GM11168 (cell line): ENCODE measurements around the gene SPAG16.

Experiments used
- in situ Hi-C: fragments of 300-500 bp; cut with MboI; formaldehyde crosslinking; loops from one replicate; pipeline ENCODE4 v1.12.0; 2022; ENCODE audit warnings: low sequenced_read_pairs; ENCODE audit not compliant: unreplicated experiment

The SPAG16 gene

DNA sequence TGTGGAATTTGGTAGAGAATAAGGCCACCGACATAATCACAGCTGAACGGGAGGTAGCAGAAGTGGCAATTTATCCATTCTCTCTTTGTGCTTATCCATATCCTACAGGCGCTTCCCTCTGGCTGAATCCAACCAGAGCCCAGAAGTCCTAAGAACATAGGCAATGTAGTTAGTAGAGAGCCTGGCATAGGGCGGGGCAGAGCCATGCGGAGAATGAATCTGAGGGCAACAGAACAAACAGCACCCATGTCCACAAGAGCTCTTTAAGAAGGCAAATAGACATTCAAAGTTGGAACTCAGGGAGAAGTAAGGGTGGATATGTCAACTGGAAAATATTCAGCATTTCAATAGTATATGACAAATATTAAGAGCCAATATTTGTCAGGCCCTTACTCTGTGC lies 820.7 kb downstream of the SPAG16 start:
- in situ Hi-C loops: no loop called here

GRCh38 chr2:214107726-214108125 lies 823.5 kb downstream of the SPAG16 start:
- in situ Hi-C loops: no loop called here

DNA sequence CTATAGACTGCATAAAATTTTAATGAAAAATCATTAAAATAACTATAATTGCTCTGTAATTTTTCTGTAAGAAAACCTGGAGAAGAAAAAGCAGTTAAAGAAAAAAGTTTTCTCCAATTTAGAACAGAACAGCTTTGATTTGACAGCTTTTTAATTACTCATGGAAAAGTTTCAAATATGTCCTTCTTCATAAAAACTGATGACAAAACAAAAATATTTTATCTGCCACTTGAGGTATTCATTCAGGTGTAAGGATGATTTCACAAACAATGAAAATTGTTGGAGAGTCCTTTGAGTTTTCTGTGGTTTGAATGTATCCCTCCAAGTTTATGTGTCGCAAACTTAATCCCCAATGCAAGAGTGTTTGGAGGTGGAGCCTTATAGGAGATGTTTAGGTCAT lies 824.3 kb downstream of the SPAG16 start:
- in situ Hi-C loops: no loop called here

GRCh38 chr2:214117054-214117453 lies 832.8 kb downstream of the SPAG16 start:
- in situ Hi-C loops: no loop called here

DNA sequence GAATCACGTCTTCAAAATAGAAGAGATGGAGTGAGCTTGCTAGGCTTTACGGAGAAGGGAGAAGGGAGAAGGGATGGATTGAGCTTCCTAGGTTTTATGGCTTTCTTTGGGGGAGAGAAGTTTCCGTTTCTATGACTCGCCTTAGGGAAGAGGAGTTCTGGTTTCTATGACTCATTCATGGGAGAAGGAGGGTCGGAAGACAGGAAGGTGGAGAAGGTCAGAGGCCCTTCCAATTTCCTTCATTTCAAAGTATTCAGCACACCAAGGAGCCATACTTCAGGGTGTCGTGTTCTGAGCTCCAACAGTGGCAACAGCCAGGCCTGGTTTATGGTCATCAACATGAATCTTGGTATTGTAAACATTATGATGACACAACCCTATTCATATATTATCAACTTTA lies 841.9 kb downstream of the SPAG16 start:
- in situ Hi-C loops: no loop called here

DNA sequence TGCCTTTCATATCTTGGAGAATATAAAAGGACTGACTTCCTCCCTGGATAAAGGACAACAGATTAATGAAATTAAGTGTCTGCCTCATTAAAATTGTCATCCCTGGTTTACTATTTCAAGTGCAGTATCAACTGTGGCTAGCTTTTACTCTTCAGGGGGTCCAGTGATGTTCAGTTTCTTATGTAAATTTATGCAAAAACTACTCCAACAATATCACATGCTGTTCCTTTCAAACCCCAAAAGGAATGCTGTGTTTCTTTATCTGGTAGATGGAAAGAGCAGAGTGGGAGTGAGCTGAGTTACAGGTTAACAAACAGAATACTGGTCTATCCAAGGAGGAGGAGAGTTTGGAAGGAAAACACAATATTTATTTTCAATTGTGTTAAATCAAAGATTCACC lies 842.9 kb downstream of the SPAG16 start:
- in situ Hi-C loops: no loop called here

DNA sequence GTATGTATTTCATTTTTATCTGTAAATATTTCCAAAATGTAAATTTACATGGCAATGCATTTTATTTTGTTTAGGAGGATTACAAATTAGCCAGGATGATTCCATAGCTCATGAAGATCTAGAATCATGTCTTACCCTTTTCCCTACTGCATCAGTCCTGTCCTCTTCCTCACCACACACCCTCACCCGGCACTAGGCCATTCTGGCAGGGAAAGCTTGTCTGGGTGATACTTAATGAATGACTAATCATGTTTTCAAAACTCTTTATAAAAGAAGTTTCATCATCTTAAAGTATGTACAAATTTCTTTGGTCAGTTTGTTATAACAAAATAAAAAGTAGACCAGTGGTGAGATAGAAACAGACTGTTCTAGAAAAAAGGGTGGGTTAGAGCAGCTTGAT lies 843.3 kb downstream of the SPAG16 start:
- in situ Hi-C loops: no loop called here

GRCh38 chr2:214128040-214128439 lies 843.8 kb downstream of the SPAG16 start:
- in situ Hi-C loops: no loop called here

GRCh38 chr2:214130114-214130513 lies 845.9 kb downstream of the SPAG16 start:
- in situ Hi-C loops: no loop called here

- in situ Hi-C loops: no loop called here
Observed at GRCh38 chr2:214135966-214136365, 851.7 kb downstream of the SPAG16 start.

- in situ Hi-C loops: no loop called here
Observed at GRCh38 chr2:214138779-214139178, 854.5 kb downstream of the SPAG16 start.

- in situ Hi-C loops: no loop called here
Observed at GRCh38 chr2:214139630-214140284, 855.5 kb downstream of the SPAG16 start.

DNA sequence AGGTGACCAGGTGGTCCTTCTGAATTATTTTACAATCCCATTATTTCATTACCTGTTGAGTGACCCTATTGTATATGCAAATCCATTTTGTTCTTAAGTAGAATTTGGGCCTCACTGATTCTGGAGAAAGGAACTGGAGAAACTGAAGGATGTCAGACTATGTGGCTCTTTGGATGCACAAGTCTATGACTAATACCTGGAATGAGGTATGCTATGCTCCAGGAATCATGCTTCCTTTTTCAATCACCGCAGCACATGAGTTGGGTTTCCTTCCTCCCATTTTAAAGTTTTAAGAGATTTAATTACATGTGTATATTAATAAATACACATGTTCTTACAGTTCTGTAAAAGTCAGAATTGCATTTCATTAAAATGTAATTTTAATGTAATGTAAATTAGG lies 872.7 kb downstream of the SPAG16 start:
- in situ Hi-C loops: no loop called here

DNA sequence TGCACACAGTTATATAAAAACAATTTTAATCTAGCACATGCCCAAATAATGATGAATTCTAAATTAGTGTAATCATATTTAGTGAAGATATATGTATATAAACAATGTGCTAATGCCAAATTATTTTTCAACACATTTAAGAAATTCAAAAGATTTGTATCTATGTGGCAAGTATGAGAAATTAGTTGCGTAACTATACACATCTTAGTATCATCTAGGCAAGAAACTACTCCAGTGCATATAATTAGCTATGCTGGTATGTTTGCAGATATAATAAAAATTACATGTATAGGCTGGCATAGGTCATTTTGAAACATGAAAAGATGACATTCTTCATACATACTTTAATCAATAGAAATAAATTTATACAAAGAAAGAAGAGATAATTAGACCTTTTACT lies 874.6 kb downstream of the SPAG16 start:
- in situ Hi-C loops: no loop called here

DNA sequence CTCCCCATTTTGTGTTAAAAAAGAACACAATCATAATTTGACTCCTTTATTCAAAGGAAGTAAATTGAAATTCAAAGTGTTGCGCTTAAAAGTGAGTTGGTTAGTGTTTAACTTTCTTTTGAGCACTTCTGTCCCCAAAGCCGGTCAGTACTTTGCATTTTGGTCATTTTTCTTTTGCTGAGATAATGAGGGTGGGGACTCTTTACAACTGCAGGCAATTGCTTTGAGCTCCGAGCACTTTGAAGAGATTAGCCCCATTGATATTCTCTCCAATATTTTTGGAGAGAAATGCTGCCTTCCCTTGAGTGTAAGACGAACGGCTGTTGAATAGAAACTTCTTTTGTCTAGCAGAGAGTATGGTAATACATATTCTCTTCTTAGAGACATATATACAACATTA lies 885.0 kb downstream of the SPAG16 start:
- in situ Hi-C loops: no loop called here

GRCh38 chr2:214169736-214170135 lies 885.5 kb downstream of the SPAG16 start:
- in situ Hi-C loops: no loop called here

GRCh38 chr2:214174563-214174962 lies 890.3 kb downstream of the SPAG16 start:
- in situ Hi-C loops: no loop called here

DNA sequence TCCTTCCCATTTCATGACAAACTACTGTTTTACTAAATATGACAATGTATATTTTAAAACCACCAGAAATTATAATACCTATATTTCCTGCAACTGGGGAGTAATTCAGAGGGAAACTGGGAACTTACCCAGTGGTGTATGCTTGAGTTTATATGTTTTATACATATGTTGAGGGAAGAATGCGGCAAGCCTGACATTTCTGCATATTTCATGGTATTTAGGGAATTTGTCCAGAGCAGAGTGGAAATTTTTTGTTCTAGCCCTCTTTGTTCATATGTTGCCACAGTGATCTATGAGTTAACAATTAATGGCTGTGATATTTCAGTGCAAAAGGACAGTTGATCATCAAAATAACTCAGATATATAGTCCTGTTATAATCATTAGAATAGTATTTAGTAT lies 895.8 kb downstream of the SPAG16 start:
- in situ Hi-C loops: no loop called here

DNA sequence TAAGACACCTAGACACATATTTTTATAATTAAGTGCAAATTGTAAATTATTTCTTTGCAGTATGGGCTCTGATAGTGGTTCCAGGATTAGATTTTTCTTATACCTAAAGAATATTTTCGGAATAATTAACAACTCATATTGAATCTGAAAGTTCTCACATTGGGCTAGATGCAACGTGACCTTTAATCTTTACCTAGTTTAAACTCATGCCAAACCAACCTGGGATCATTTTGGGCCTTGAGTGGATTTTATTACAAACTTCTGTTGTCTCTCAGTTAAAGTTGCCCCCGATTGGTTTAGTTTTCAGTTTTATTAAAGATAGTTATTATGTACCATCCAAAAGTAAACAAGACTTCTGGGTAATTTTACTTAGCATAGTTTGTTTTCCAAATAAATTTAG lies 896.4 kb downstream of the SPAG16 start:
- in situ Hi-C loops: no loop called here

DNA sequence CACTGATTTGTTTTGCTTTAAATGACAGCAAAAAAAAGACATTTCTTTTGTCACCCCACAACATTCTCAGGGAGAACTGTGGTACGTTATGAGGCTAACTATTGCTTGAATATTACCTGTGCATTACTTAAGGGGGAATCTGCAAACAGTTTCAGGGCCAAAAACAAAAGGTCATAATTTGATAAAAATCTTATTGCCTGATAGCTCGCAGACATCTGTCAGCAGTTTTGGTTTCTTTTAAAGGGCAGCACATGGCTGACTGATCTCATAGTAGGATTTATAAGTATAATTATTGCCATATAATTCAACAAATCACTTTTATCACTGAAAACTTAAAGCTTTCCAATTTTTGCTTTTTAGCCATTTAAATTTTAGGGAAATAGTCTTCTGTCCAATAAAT lies 900.2 kb downstream of the SPAG16 start:
- in situ Hi-C loops: no loop called here

GRCh38 chr2:214185546-214185945 lies 901.3 kb downstream of the SPAG16 start:
- in situ Hi-C loops: no loop called here

DNA sequence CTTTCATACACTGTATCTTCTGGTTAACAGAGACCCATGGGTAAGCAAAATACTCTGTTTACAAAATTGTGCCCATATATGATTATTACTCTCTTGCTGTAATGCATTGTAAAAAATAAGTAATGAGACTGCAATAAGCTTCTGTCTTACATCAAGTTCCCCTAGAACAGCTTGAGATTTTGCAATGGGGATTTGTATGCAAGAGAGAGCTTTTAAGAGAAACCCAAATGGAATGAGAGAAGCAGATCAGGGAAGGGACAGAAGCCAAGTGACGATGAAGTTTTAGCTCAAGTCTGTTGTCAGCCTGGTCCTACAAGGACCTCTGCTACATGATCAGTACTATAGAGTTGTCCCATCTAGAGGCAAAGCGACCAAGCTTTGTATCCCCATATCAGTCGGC lies 908.4 kb downstream of the SPAG16 start:
- in situ Hi-C loops: no loop called here

GRCh38 chr2:214193943-214194342 lies 909.7 kb downstream of the SPAG16 start:
- in situ Hi-C loops: no loop called here
